Suprapubic skin (tissue), 4 donors: ENCODE data around the gene WDR31.

ENCODE experiments used
- CTCF ChIP-seq, 2 donors: fragments of 200-600 bp in 1 of 2; fragments of 450-650 bp in 1 of 2; sonication (generic) in 1 of 2; IDR thresholded peaks; one replicate each; pipeline ENCODE4 v1.5.1; 2016 to 2019; ENCODE audit warnings: antibody characterized with exemption in 2 of 2, mild to moderate bottlenecking in 1 of 2, moderate library complexity in 1 of 2
- EP300 ChIP-seq: sonication (generic); formaldehyde crosslinking; IDR thresholded peaks from one replicate; pipeline ENCODE4 v1.6.1; 2017; ENCODE audit warnings: antibody characterized with exemption
- POLR2A ChIP-seq, 2 donors: fragments of 450-650 bp; IDR thresholded peaks; one replicate each; pipeline ENCODE4 v1.6.1; 2017; ENCODE audit warnings: antibody characterized with exemption in 2 of 2, mild to moderate bottlenecking in 2 of 2, moderate library complexity in 2 of 2
- POLR2AphosphoS5 ChIP-seq, 3 donors: sonication (generic); formaldehyde crosslinking; IDR thresholded peaks; one replicate each; pipeline ENCODE4 v1.6.1; 2017; ENCODE audit warnings: antibody characterized with exemption in 3 of 3

- TF ChIP-seq CTCF (IDR thresholded peaks at IDR 0.05) (no peak), POLR2AphosphoS5 (IDR thresholded peaks at IDR 0.05) (no peak), POLR2A (IDR thresholded peaks at IDR 0.05) (no peak), EP300 (no peak)
Observed at GRCh38 chr9:113298924-113299770, 40.9 kb downstream of the WDR31 start.
